Left ventricle myocardium superior (tissue), 1 donor: ENCODE results near the gene ZC3H11A. TPM values are rescaled to one million over a fixed set of nuclear protein-coding genes. Genes with fewer than 3 reads are reported as not detected.
"Not testable (repeated sequence)": the region's sequence is repeated elsewhere in the genome, so short reads cannot be mapped to it uniquely, and the experiment has no call there.

Source experiments
- ATAC-seq: fragments of 200-7000 bp; cut with Tn5 transposase; one replicate; pipeline ENCODE4 v1.9.1; 2020; ENCODE audit warnings: mild to moderate bottlenecking, moderate library complexity
- DNase-seq: peaks from one replicate; pipeline ENCODE4 v3.0.0-alpha.2; 2020
- intact Hi-C: fragments of 100-400 bp; cut with micrococcal nuclease; formaldehyde crosslinking; loops from one replicate; pipeline ENCODE4 v1.11.0; 2022
- total RNA-seq: library from RNA; stranded (reverse); fragmentation: NEBNext Ultra II Directional; extraction: Animal tissue kit (Norgen Biotek cat#: 25700); gene quantifications from one replicate; pipeline ENCODE4 v1.2.1, GENCODE V29; 2021
- donor health status: DM: no; HTN: yes; CAD: no; lungs with severe emphysema.

ZC3H11A gene
- total RNA-seq, 1 donor from 2014 or later: 53.2 TPM

GRCh38 chr1:203828002-203828401, 32.6 kb downstream of the ZC3H11A start:
- intact Hi-C loops: no loop called here
- ATAC-seq: no peak
- no peak for DNase-seq

GRCh38 chr1:203828503-203828902, 33.1 kb downstream of the ZC3H11A start:
- DNase-seq (no peak), ATAC-seq (no peak)
- intact Hi-C loops: no loop called here

GRCh38 chr1:203829247-203829646, 33.8 kb downstream of the ZC3H11A start:
- DNase-seq, intact Hi-C loops: not testable (repeated sequence)
- ATAC-seq: peak; percentile 33

- ATAC-seq (no peak), DNase-seq (no peak)
- intact Hi-C loops: no loop called here
These were observed 40.1 kb downstream of the ZC3H11A start for GRCh38 chr1:203835476-203835875.

GRCh38 chr1:203839081-203839480, 43.7 kb downstream of the ZC3H11A start:
- ATAC-seq: peak; percentile 21
- DNase-seq: no peak
- intact Hi-C loops: no loop called here

- ATAC-seq (no peak), DNase-seq (no peak)
- intact Hi-C loops: no loop called here
These were observed 44.9 kb downstream of the ZC3H11A start for GRCh38 chr1:203840208-203840808.

- intact Hi-C loops: no loop called here
- DNase-seq (no peak), ATAC-seq (no peak)
These were observed 47.1 kb downstream of the ZC3H11A start for GRCh38 chr1:203842559-203842876.

GRCh38 chr1:203843435-203843834, 48.0 kb downstream of the ZC3H11A start:
- no peak for ATAC-seq
- no peak for DNase-seq
- intact Hi-C loops: no loop called here

Other genes with a start within 250 kb of the ZC3H11A start
- 69.5 TPM for gene ATP2B4, start 168.8 kb upstream of the ZC3H11A start, total RNA-seq
- 0.37 TPM for gene LAX1, start 30.4 kb upstream of the ZC3H11A start, total RNA-seq
- 13.7 TPM for gene ZBED6, start within 50 bp of the ZC3H11A start, total RNA-seq
- 49.2 TPM for gene SNRPE, start 66.0 kb downstream of the ZC3H11A start, total RNA-seq